CD14-positive monocyte (primary cell): ENCODE results near the gene IQSEC3. TPM values are rescaled to one million over a fixed set of nuclear protein-coding genes. Genes with fewer than 3 reads are reported as not detected.

Experiments
- DNase-seq, 3 donors: peaks; one replicate each; pipeline ENCODE4 v3.0.0-alpha.2; 2011 to 2022
- H2AFZ ChIP-seq: 2 replicates; pipeline ENCODE4 v1.6.0; 2012; ENCODE audit warnings: mild to moderate bottlenecking, low read depth, low read length, inconsistent platforms; ENCODE audit not compliant: insufficient read depth, poor library complexity, severe bottlenecking
- H3K27ac ChIP-seq, 2 donors: 1 replicate in 1 of 2; 2 replicates in 1 of 2; pipeline ENCODE4 v1.5.1; 2012 to 2013; ENCODE audit warnings: low read length in 2 of 2, control low read depth in 1 of 2, inconsistent platforms in 1 of 2, low read depth in 1 of 2, mild to moderate bottlenecking in 1 of 2
- H3K27me3 ChIP-seq, 2 donors: one replicate each; pipeline versions ENCODE4 v1.6.0 to v1.6.1; 2011 to 2013; ENCODE audit warnings: low read length in 2 of 2; ENCODE audit not compliant: control insufficient read depth in 2 of 2, insufficient read depth in 2 of 2
- H3K36me3 ChIP-seq, 2 donors: replicated peaks in 1 of 2; 1 replicate in 1 of 2; 2 replicates in 1 of 2; pipeline versions ENCODE4 v1.5.1 to v1.6.1; 2012 to 2013; ENCODE audit warnings: low read length in 2 of 2, control low read depth in 1 of 2, inconsistent platforms in 1 of 2, mild to moderate bottlenecking in 1 of 2; ENCODE audit not compliant: insufficient read depth in 2 of 2, control insufficient read depth in 1 of 2
- H3K4me1 ChIP-seq, 2 donors: 1 replicate in 1 of 2; 2 replicates in 1 of 2; pipeline versions ENCODE4 v1.5.1 to v1.6.1; 2012 to 2013; ENCODE audit warnings: low read length in 2 of 2, control low read depth in 1 of 2, inconsistent platforms in 1 of 2, mild to moderate bottlenecking in 1 of 2, moderate library complexity in 1 of 2; ENCODE audit not compliant: insufficient read depth in 2 of 2, control insufficient read depth in 1 of 2
- H3K4me2 ChIP-seq: replicated peaks from 2 replicates; pipeline ENCODE3; 2012; ENCODE audit warnings: low read length, moderate library complexity, mild to moderate bottlenecking; ENCODE audit not compliant: poor library complexity, severe bottlenecking; ENCODE audit errors: extremely low read depth
- H3K4me3 ChIP-seq, 3 experiments: fragments of 200-600 bp in 1 of 3; sonication (generic) in 1 of 3; replicated peaks in 1 of 3; 1 replicate in 2 of 3; 2 replicates in 1 of 3; pipeline ENCODE4 v1.5.1; 2011 to 2013; ENCODE audit warnings: low read length in 3 of 3, mild to moderate bottlenecking in 3 of 3, control low read depth in 2 of 3, low read depth in 2 of 3, inconsistent platforms in 1 of 3, moderate library complexity in 1 of 3
- H3K79me2 ChIP-seq: 2 replicates; pipeline ENCODE4 v1.6.0; 2012; ENCODE audit warnings: mild to moderate bottlenecking, control low read depth, inconsistent platforms, low read length, moderate library complexity; ENCODE audit not compliant: insufficient read depth
- H3K9ac ChIP-seq: 2 replicates; pipeline ENCODE4 v1.6.0; 2017; ENCODE audit warnings: low read length, mild to moderate bottlenecking; ENCODE audit not compliant: insufficient read depth, poor library complexity, severe bottlenecking
- H3K9me3 ChIP-seq, 2 donors: replicated peaks in 1 of 2; 1 replicate in 1 of 2; 2 replicates in 1 of 2; pipeline versions ENCODE4 v1.5.1 to v1.6.1; 2012 to 2013; ENCODE audit warnings: low read length in 2 of 2, control low read depth in 1 of 2; ENCODE audit not compliant: control insufficient read depth in 1 of 2, insufficient read depth in 1 of 2
- H4K20me1 ChIP-seq: 2 replicates; pipeline ENCODE4 v1.6.0; 2012; ENCODE audit warnings: mild to moderate bottlenecking, low read length, control low read depth, moderate library complexity; ENCODE audit not compliant: insufficient read depth
- H3K27ac Mint-ChIP-seq, 7 donors: one replicate each; pipeline ENCODE4 v1.8.0; 2020; ENCODE audit warnings: mild to moderate bottlenecking in 7 of 7, mixed read lengths in 7 of 7, moderate library complexity in 6 of 7, inconsistent platforms in 2 of 7
- H3K27me3 Mint-ChIP-seq, 3 donors: one replicate each; pipeline ENCODE4 v1.8.0; 2021 to 2022; ENCODE audit warnings: low read depth in 3 of 3, mild to moderate bottlenecking in 3 of 3, mixed read lengths in 3 of 3, moderate library complexity in 3 of 3, inconsistent platforms in 1 of 3
- H3K36me3 Mint-ChIP-seq, 2 donors: one replicate each; pipeline ENCODE4 v1.8.0; 2020; ENCODE audit warnings: mixed read lengths in 2 of 2, inconsistent platforms in 1 of 2, mild to moderate bottlenecking in 1 of 2
- H3K4me1 Mint-ChIP-seq: one replicate; pipeline ENCODE4 v1.8.0; 2020; ENCODE audit warnings: mild to moderate bottlenecking, mixed read lengths
- H3K4me3 Mint-ChIP-seq, 2 donors: one replicate each; pipeline ENCODE4 v1.8.0; 2020; ENCODE audit warnings: mild to moderate bottlenecking in 2 of 2, mixed read lengths in 2 of 2, moderate library complexity in 1 of 2
- H3K9me3 Mint-ChIP-seq, 7 donors: one replicate each; pipeline ENCODE4 v1.8.0; 2020 to 2022; ENCODE audit warnings: mixed read lengths in 7 of 7, mild to moderate bottlenecking in 6 of 7, moderate library complexity in 6 of 7, inconsistent platforms in 2 of 7
- WGBS: methylation state at CpG from one replicate; pipeline ENCODE4 v1.1.5; 2013; ENCODE audit warnings: missing lambda C conversion rate; ENCODE audit not compliant: insufficient coverage; 5-methylcytosine and 5-hydroxymethylcytosine counted together
- intact Hi-C, 2 donors: fragments of 100-400 bp; cut with micrococcal nuclease; formaldehyde crosslinking; loops; one replicate each; pipeline versions ENCODE4 v1.15.0 to v1.15.1; 2023
- polyA plus RNA-seq, 3 donors: library from polyadenylated mRNA; depleted of rRNA in 1 of 3; unstranded in 2 of 3; stranded (reverse) in 1 of 3; fragments of 300-500 nt in 2 of 3; fragments of >200 nt in 1 of 3; fragmentation: Illumina TruSeq in 2 of 3; gene quantifications; 1 replicate in 2 of 3; 2 replicates in 1 of 3; pipeline ENCODE4 v1.2.3, GENCODE V29; 2012 to 2021
- TF ChIP-seq, protein P1 (sequence below): fragments of 200-600 bp; IDR thresholded peaks from one replicate; pipeline ENCODE4 v1.8.0; 2022; ENCODE audit warnings: antibody characterized with exemption, mild to moderate bottlenecking

IQSEC3 gene
- polyA plus RNA-seq, 3 donors = not detected

DNA sequence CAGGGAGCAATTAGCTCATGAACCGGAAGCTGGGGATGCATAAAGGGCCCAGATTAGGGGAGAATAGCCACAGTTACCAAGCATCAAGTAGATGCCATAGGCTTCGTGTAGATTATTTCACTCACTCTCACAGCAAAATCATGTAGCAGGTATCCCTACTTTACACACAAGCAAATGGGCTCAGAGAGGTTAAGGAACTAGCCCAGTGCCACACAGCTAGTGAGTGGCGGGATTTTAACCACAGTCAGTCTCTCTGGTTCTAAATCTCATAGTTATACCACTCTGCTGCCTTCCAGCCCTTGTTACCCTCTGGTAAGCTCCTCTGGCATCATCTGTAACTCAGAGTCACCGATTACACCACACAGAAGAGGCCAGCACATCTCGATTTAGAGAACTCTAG is 49.0 kb downstream of the IQSEC3 start:
- peaks cover 24% of the 10 kb centered on the region for H3K4me1 Mint-ChIP-seq
- H3K4me1 ChIP-seq = peaks cover 16 to 21% of the 10 kb centered on the region in 2 donors
- TF ChIP-seq, protein P1, sequence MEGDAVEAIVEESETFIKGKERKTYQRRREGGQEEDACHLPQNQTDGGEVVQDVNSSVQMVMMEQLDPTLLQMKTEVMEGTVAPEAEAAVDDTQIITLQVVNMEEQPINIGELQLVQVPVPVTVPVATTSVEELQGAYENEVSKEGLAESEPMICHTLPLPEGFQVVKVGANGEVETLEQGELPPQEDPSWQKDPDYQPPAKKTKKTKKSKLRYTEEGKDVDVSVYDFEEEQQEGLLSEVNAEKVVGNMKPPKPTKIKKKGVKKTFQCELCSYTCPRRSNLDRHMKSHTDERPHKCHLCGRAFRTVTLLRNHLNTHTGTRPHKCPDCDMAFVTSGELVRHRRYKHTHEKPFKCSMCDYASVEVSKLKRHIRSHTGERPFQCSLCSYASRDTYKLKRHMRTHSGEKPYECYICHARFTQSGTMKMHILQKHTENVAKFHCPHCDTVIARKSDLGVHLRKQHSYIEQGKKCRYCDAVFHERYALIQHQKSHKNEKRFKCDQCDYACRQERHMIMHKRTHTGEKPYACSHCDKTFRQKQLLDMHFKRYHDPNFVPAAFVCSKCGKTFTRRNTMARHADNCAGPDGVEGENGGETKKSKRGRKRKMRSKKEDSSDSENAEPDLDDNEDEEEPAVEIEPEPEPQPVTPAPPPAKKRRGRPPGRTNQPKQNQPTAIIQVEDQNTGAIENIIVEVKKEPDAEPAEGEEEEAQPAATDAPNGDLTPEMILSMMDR = no peak
- intact Hi-C loops = no loop called here
- H3K36me3 Mint-ChIP-seq = no peaks in the 10 kb centered on the region
- H2AFZ ChIP-seq = no peak overlapping the region
- H3K27me3 ChIP-seq = no peaks in the 10 kb centered on the region
- whole genome bisulfite sequencing = 85% methylated on average over 3 of the region's 5 CpGs
- H4K20me1 ChIP-seq = no peaks in the 10 kb centered on the region
- H3K27ac ChIP-seq = no peak overlapping the region
- H3K9me3 ChIP-seq = no peaks in the 10 kb centered on the region
- peaks cover 6 to 11% (median 11%) of the 10 kb centered on the region in 3 donors for H3K27me3 Mint-ChIP-seq
- no peak overlapping the region for H3K27ac Mint-ChIP-seq
- no peak overlapping the region for H3K9ac ChIP-seq
- H3K9me3 Mint-ChIP-seq = peaks cover 0 to 3% (median 0%) of the 10 kb centered on the region in 7 donors
- H3K36me3 ChIP-seq = no peaks in the 10 kb centered on the region
- H3K4me2 ChIP-seq = no peak overlapping the region
- no peaks in the 10 kb centered on the region for H3K79me2 ChIP-seq
- H3K4me3 ChIP-seq = no peak overlapping the region
- DNase-seq = no peak
- H3K4me3 Mint-ChIP-seq = no peak overlapping the region

DNA sequence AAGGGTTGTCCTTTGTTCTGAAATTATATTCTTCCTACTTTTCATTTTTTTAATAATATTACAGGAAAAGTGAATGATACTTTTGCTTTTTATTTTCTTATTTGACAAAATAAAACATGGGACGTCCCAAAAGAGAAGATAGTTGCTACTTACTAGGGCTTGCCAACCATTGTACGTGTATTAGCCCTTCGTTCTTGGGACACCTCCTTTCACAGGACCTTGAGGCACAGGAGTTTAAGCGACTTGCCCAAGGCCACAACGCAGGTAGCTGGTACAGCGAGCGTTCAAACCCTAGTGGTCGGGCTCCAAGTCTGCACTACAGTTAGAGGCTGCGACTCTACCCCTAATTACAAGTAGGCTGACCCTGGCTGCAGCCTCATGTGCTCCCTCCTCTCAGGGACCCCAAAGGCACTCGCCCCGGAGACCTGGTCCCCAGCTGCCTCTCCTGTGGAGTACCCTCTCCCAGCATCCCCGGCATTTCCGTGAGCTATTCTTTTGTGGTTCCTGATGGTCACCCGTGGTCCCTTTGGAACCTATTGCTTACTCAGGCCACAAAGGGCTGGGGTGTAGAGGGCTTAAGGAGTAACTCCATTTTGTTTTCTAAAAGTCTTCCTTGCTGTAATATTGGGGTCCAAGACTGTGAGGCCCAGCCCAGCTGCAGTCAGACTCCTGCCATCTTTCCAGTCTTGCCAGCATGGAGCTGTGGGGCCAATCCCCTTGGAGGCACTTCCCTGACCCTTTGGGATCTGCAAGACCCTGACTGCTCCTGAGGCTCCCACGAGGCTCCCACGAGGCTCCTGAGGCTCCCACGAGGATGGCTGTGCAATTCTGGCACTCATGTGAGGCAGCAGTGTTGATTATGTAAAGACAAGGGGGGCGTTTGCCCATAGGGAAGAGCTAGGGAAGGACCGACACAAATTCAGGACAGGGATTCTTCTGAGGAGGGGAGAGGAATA is 49.7 kb downstream of the IQSEC3 start:
- Histone ChIP-seq H3K9ac (no peak overlapping the region), H3K36me3 (no peaks in the 10 kb centered on the region), H4K20me1 (no peaks in the 10 kb centered on the region), H3K79me2 (no peaks in the 10 kb centered on the region), H3K4me1 (peaks cover 14 to 15% of the 10 kb centered on the region in 2 donors), H3K9me3 (no peaks in the 10 kb centered on the region), H3K4me3 (no peak overlapping the region), H3K27ac (no peak overlapping the region), H2AFZ (no peak overlapping the region), H3K4me2 (no peak overlapping the region), H3K27me3 (no peaks in the 10 kb centered on the region)
- H3K4me1 Mint-ChIP-seq = peaks cover 16% of the 10 kb centered on the region
- peaks cover 0 to 3% (median 0%) of the 10 kb centered on the region in 7 donors for H3K9me3 Mint-ChIP-seq
- H3K27ac Mint-ChIP-seq = no peak overlapping the region
- peaks cover 6 to 11% (median 11%) of the 10 kb centered on the region in 3 donors for H3K27me3 Mint-ChIP-seq
- DNase-seq = no peak
- H3K36me3 Mint-ChIP-seq = no peaks in the 10 kb centered on the region
- no peak overlapping the region for H3K4me3 Mint-ChIP-seq
- WGBS = 88% methylated on average over 15 of the region's 19 CpGs
- intact Hi-C loops = no loop called here
- TF ChIP-seq, protein P1 = no peak
